Mucosa of gallbladder (tissue), 1 donor: ENCODE measurements around the gene TAS2R14. TPM values are rescaled to one million over a fixed set of nuclear protein-coding genes. Genes with fewer than 3 reads are reported as not detected.

Experiments used
- DNase-seq: peaks from one replicate; pipeline ENCODE4 v3.0.0-alpha.2; 2020; ENCODE audit warnings: low spot score
- total RNA-seq: library from RNA; stranded (reverse); gene quantifications from one replicate; pipeline ENCODE4 v1.2.1, GENCODE V29; 2021
- donor health status: DM: no; HTN: no; CAD: no.

TAS2R14 gene
- total RNA-seq, 1 donor from 2014 or later, result 1.4 TPM

- DNase-seq, result no peak
Observed at GRCh38 chr12:10904686-10905085, 34.4 kb downstream of the TAS2R14 start.

GRCh38 chr12:10901427-10901826 is 37.6 kb downstream of the TAS2R14 start:
- no peak for DNase-seq

- DNase-seq, result no peak
Observed at GRCh38 chr12:10900972-10901371, 38.1 kb downstream of the TAS2R14 start.

GRCh38 chr12:10900530-10900929 is 38.5 kb downstream of the TAS2R14 start:
- DNase-seq, result no peak

- DNase-seq, result no peak
Observed at GRCh38 chr12:10896854-10897253, 42.2 kb downstream of the TAS2R14 start.

- DNase-seq, result peak; percentile 12
Observed at GRCh38 chr12:10891937-10892336, 47.1 kb downstream of the TAS2R14 start.

- no peak for DNase-seq
Observed at GRCh38 chr12:10889226-10889625, 49.8 kb downstream of the TAS2R14 start.

Other genes starting within 250 kb of the TAS2R14 start
- 159 TPM for gene YBX3, start 215.9 kb downstream of the TAS2R14 start, total RNA-seq
- gene TAS2R7, start 136.6 kb downstream of the TAS2R14 start, total RNA-seq, result not detected
- gene TAS2R8, start 132.0 kb downstream of the TAS2R14 start, total RNA-seq, result not detected
- gene TAS2R9, start 129.1 kb downstream of the TAS2R14 start, total RNA-seq, result not detected
- gene TAS2R10, start 112.9 kb downstream of the TAS2R14 start, total RNA-seq, result 0.92 TPM
- 2.6 TPM for gene PRR4, start 89.8 kb downstream of the TAS2R14 start, total RNA-seq
- 13.8 TPM for gene PRH1, start 55.0 kb downstream of the TAS2R14 start, total RNA-seq
- 0.78 TPM for gene TAS2R13, start 29.7 kb downstream of the TAS2R14 start, total RNA-seq
- gene PRH2, start 10.0 kb downstream of the TAS2R14 start, total RNA-seq, result not detected
- 1.3 TPM for gene TAS2R50, start 47.6 kb upstream of the TAS2R14 start, total RNA-seq
- gene TAS2R20, start 59.0 kb upstream of the TAS2R14 start, total RNA-seq, result 0.89 TPM
- gene TAS2R19, start 83.4 kb upstream of the TAS2R14 start, total RNA-seq, result 1.9 TPM
- 3.1 TPM for gene TAS2R31, start 92.1 kb upstream of the TAS2R14 start, total RNA-seq
- gene TAS2R46, start 123.0 kb upstream of the TAS2R14 start, total RNA-seq, result 0.46 TPM
- gene TAS2R43, start 153.1 kb upstream of the TAS2R14 start, total RNA-seq, result 0.35 TPM
- 1.7 TPM for gene TAS2R30, start 195.4 kb upstream of the TAS2R14 start, total RNA-seq
- gene SMIM10L1, start 231.9 kb upstream of the TAS2R14 start, total RNA-seq, result 11.9 TPM
- gene TAS2R42, start 247.7 kb upstream of the TAS2R14 start, total RNA-seq, result not detected